A549 treated with Mapracorat at 1 μM for 4 hours (cell line): ENCODE results near the gene AMPD2. TPM values are rescaled to one million over a fixed set of nuclear protein-coding genes. Genes with fewer than 3 reads are reported as not detected.

Experiments
- total RNA-seq: library from RNA; stranded (reverse); fragments of 200-300 nt; extraction: Qiagen RNA extraction; gene quantifications from 5 replicates; pipeline ENCODE4 v1.2.3, GENCODE V29; 2022

The AMPD2 gene
- total RNA-seq: 20.6 to 28.6 TPM (median 23.1 TPM) in 5 replicates

GRCh38 chr1:109619576-109620400, at the start of gene AMPD2, which contains the start of gene GNAT2:
TSS of gene AMPD2 (plus strand) at chr1:109619837. CDS start at chr1:109621176, 1,339 bp downstream.
TSS of gene GNAT2 (minus strand) at chr1:109619616. CDS start at chr1:109612870, 6,746 bp downstream.

GRCh38 chr1:109655615-109656519, 36.2 kb downstream of the AMPD2 start, which contains the start of gene GSTM4:
TSS of gene GSTM4 (plus strand) at chr1:109656099. CDS start at chr1:109656390, 291 bp downstream.

GRCh38 chr1:109667452-109668122, 48.0 kb downstream of the AMPD2 start, which contains the start of gene GSTM2:
TSS of gene GSTM2 (plus strand) at chr1:109668057. CDS start at chr1:109668116, 59 bp downstream.

Other genes with a start within 250 kb of the AMPD2 start
- gene SORT1, start 221.9 kb upstream of the AMPD2 start, total RNA-seq: 3.4 to 4.6 TPM (median 4.3 TPM) in 5 replicates
- 100 to 117 TPM (median 108 TPM) in 5 replicates for gene PSMA5, start 193.4 kb upstream of the AMPD2 start, total RNA-seq
- 0.06 to 0.13 TPM (median 0.10 TPM) in 4 of 5 replicates, not detected in the other for gene SYPL2, start 153.3 kb upstream of the AMPD2 start, total RNA-seq
- 1.9 to 2.8 TPM (median 2.3 TPM) in 5 replicates for gene ATXN7L2, start 135.9 kb upstream of the AMPD2 start, total RNA-seq
- 4.0 to 5.0 TPM (median 4.4 TPM) in 5 replicates for gene CYB561D1, start 125.7 kb upstream of the AMPD2 start, total RNA-seq
- 1.0 to 1.4 TPM (median 1.3 TPM) in 5 replicates for gene AMIGO1, start 110.1 kb upstream of the AMPD2 start, total RNA-seq
- gene GPR61, start 80.0 kb upstream of the AMPD2 start, total RNA-seq: not detected in 5 replicates
- 4.7 to 5.5 TPM (median 5.2 TPM) in 5 replicates for gene GNAI3, start 71.2 kb upstream of the AMPD2 start, total RNA-seq
- gene GNAT2, start 221 bp upstream of the AMPD2 start, total RNA-seq: 0.13 to 0.17 TPM (median 0.17 TPM) in 3 of 5 replicates, not detected in the others
- 8.6 to 11.1 TPM (median 9.3 TPM) in 5 replicates for gene GSTM4, start 36.3 kb downstream of the AMPD2 start, total RNA-seq
- gene GSTM2, start 48.2 kb downstream of the AMPD2 start, total RNA-seq: 2.9 to 3.6 TPM (median 3.4 TPM) in 5 replicates
- not detected in 5 replicates for gene GSTM1, start 68.0 kb downstream of the AMPD2 start, total RNA-seq
- not detected in 5 replicates for gene GSTM5, start 92.4 kb downstream of the AMPD2 start, total RNA-seq
- 21.6 to 28.4 TPM (median 23.1 TPM) in 5 replicates for gene GSTM3, start 121.2 kb downstream of the AMPD2 start, total RNA-seq
- 0.52 to 1.1 TPM (median 0.94 TPM) in 5 replicates for gene EPS8L3, start 144.1 kb downstream of the AMPD2 start, total RNA-seq